H1 (cell line): Measurements from ENCODE around the gene HAO2. TPM values are rescaled to one million over a fixed set of nuclear protein-coding genes. Genes with fewer than 3 reads are reported as not detected.

Source experiments
- CTCF ChIA-PET: fragments of 300-600 bp; sonication (Branson Sonifier 250); formaldehyde crosslinking; loops from one replicate; lab custom pipeline; 2021; ENCODE audit not compliant: partially characterized antibody; lab: Charles Lee
- POLR2A ChIA-PET: fragments of 300-600 bp; sonication (Branson Sonifier 250); formaldehyde crosslinking; loops from one replicate; lab custom pipeline; 2021; ENCODE audit warnings: inconsistent platforms; ENCODE audit not compliant: partially characterized antibody; lab: Charles Lee
- DNase-seq, 2 experiments: peaks; one replicate each; pipeline versions ENCODE4 v3.0.0 to v3.0.0-alpha.2; 2010 to 2022; ENCODE audit warnings: low spot score in 2 of 2, low read depth in 1 of 2, mixed read lengths in 1 of 2
- FAIRE-seq: peaks from 2 replicates; lab custom pipeline; 2011; peaks lifted over from hg19 to GRCh38; lab: Jason Lieb, UNC
- H2AFZ ChIP-seq: 2 replicates; pipeline ENCODE4 v1.8.1; 2012; ENCODE audit warnings: low read length, inconsistent platforms
- H2AK5ac ChIP-seq: 2 replicates; pipeline ENCODE4 v1.6.1; 2013; ENCODE audit warnings: low read depth, low read length
- H2BK120ac ChIP-seq: replicated peaks from 2 replicates; pipeline ENCODE3; 2013; ENCODE audit warnings: low read depth, low read length, inconsistent platforms
- H2BK12ac ChIP-seq: 2 replicates; pipeline ENCODE4 v1.6.1; 2013; ENCODE audit warnings: low read depth, low read length
- H2BK15ac ChIP-seq: 2 replicates; pipeline ENCODE4 v1.6.1; 2013; ENCODE audit warnings: low read length
- H2BK20ac ChIP-seq: 2 replicates; pipeline ENCODE4 v1.6.1; 2013; ENCODE audit warnings: low read length
- H2BK5ac ChIP-seq: 2 replicates; pipeline ENCODE4 v1.6.1; 2013; ENCODE audit warnings: low read depth, low read length
- H3K14ac ChIP-seq: 2 replicates; pipeline ENCODE4 v1.6.1; 2013; ENCODE audit warnings: inconsistent platforms; ENCODE audit not compliant: insufficient read length
- H3K18ac ChIP-seq: 2 replicates; pipeline ENCODE4 v1.6.1; 2013; ENCODE audit warnings: low read length; ENCODE audit errors: extremely low read depth
- H3K23ac ChIP-seq: 2 replicates; pipeline ENCODE4 v1.6.1; 2013; ENCODE audit warnings: inconsistent platforms; ENCODE audit not compliant: insufficient read length
- H3K23me2 ChIP-seq: 2 replicates; pipeline ENCODE4 v1.6.1; 2013; ENCODE audit warnings: low read depth, low read length
- H3K27ac ChIP-seq: 2 replicates; pipeline ENCODE4 v1.6.1; 2011; ENCODE audit warnings: low read depth, low read length, inconsistent platforms
- H3K27me3 ChIP-seq, 4 experiments: replicated peaks in 1 of 4; 1 replicate in 1 of 4; 2 replicates in 3 of 4; pipeline versions ENCODE4 v1.6.1 to v1.8.1; 2011 to 2013; ENCODE audit warnings: low read length in 3 of 4, mild to moderate bottlenecking in 3 of 4, inconsistent platforms in 2 of 4, mixed read lengths in 2 of 4, moderate library complexity in 1 of 4; ENCODE audit not compliant: control insufficient read depth in 3 of 4, insufficient read depth in 3 of 4; ENCODE audit errors: extremely low read depth in 1 of 4
- H3K36me3 ChIP-seq, 4 experiments: 2 replicates each; pipeline versions ENCODE4 v1.6.1 to v1.8.1; 2011 to 2013; ENCODE audit warnings: mild to moderate bottlenecking in 4 of 4, low read length in 3 of 4, moderate library complexity in 2 of 4, control low read depth in 1 of 4, inconsistent platforms in 1 of 4; ENCODE audit not compliant: insufficient read depth in 4 of 4, control insufficient read depth in 2 of 4
- H3K4ac ChIP-seq: replicated peaks from 2 replicates; pipeline ENCODE3; 2013; ENCODE audit warnings: low read length, low read depth, mixed read lengths, inconsistent platforms; ENCODE audit not compliant: insufficient read length
- H3K4me1 ChIP-seq, 4 experiments: replicated peaks in 1 of 4; 1 replicate in 1 of 4; 2 replicates in 3 of 4; pipeline versions ENCODE4 v1.6.1 to v1.8.1; 2011 to 2013; ENCODE audit warnings: low read length in 3 of 4, inconsistent platforms in 2 of 4, mixed read lengths in 1 of 4; ENCODE audit not compliant: insufficient read depth in 4 of 4, control insufficient read depth in 3 of 4
- H3K4me2 ChIP-seq, 2 experiments: 2 replicates each; pipeline versions ENCODE4 v1.6.1 to v1.8.1; 2011 to 2013; ENCODE audit warnings: low read depth in 2 of 2, low read length in 2 of 2, control low read depth in 1 of 2, inconsistent platforms in 1 of 2, mild to moderate bottlenecking in 1 of 2; ENCODE audit not compliant: insufficient read depth in 1 of 2
- H3K4me3 ChIP-seq, 4 experiments: fragments of 200-600, 300-600 bp in 1 of 4; sonication (generic), shearing (Covaris generic), sonication (Bioruptor Twin) in 1 of 4; 2 replicates each; pipeline versions ENCODE4 v1.5.1 to v1.8.1; 2011 to 2016; ENCODE audit warnings: low read length in 4 of 4, low read depth in 3 of 4, control low read depth in 2 of 4, inconsistent platforms in 2 of 4, mild to moderate bottlenecking in 2 of 4, mixed read lengths in 1 of 4, moderate library complexity in 1 of 4; ENCODE audit not compliant: insufficient read depth in 2 of 4; ENCODE audit errors: extremely low read depth in 1 of 4
- H3K56ac ChIP-seq: replicated peaks from 2 replicates; pipeline ENCODE3; 2013; ENCODE audit warnings: low read depth, mild to moderate bottlenecking, mixed read lengths, low read length, inconsistent platforms; ENCODE audit not compliant: insufficient read length
- H3K79me1 ChIP-seq: 2 replicates; pipeline ENCODE4 v1.6.1; 2013; ENCODE audit warnings: low read depth, low read length, control low read depth
- H3K79me2 ChIP-seq, 2 experiments: 2 replicates each; pipeline versions ENCODE4 v1.6.1 to v1.8.1; 2012 to 2013; ENCODE audit warnings: low read length in 2 of 2, mild to moderate bottlenecking in 2 of 2, inconsistent platforms in 1 of 2; ENCODE audit not compliant: insufficient read depth in 2 of 2, control insufficient read depth in 1 of 2
- H3K9ac ChIP-seq, 4 experiments: replicated peaks in 1 of 4; 1 replicate in 1 of 4; 2 replicates in 3 of 4; pipeline versions ENCODE4 v1.6.1 to v1.8.1; 2011 to 2013; ENCODE audit warnings: low read depth in 3 of 4, low read length in 3 of 4, control low read depth in 2 of 4, mild to moderate bottlenecking in 2 of 4, moderate library complexity in 2 of 4, inconsistent platforms in 1 of 4; ENCODE audit errors: extremely low read depth in 1 of 4
- H3K9me3 ChIP-seq, 2 experiments: 2 replicates each; pipeline versions ENCODE4 v1.6.1 to v1.8.1; 2012 to 2013; ENCODE audit warnings: mild to moderate bottlenecking in 2 of 2, moderate library complexity in 2 of 2, control low read depth in 1 of 2, inconsistent platforms in 1 of 2, low read depth in 1 of 2, low read length in 1 of 2, mixed read lengths in 1 of 2; ENCODE audit not compliant: insufficient read depth in 2 of 2
- H4K20me1 ChIP-seq, 2 experiments: replicated peaks in 1 of 2; 2 replicates each; pipeline versions ENCODE3 to v1.8.1; 2011 to 2013; ENCODE audit warnings: inconsistent platforms in 2 of 2, low read length in 2 of 2, mild to moderate bottlenecking in 1 of 2; ENCODE audit not compliant: insufficient read depth in 2 of 2, control insufficient read depth in 1 of 2
- H4K5ac ChIP-seq: 2 replicates; pipeline ENCODE4 v1.6.1; 2013; ENCODE audit warnings: low read length, low read depth, mixed read lengths, inconsistent platforms; ENCODE audit not compliant: insufficient read length
- H4K8ac ChIP-seq: 2 replicates; pipeline ENCODE4 v1.8.0; 2013; ENCODE audit warnings: mild to moderate bottlenecking, moderate library complexity, low read length, inconsistent platforms; ENCODE audit not compliant: insufficient read depth; ENCODE audit errors: extremely low read depth
- H4K91ac ChIP-seq: replicated peaks from 2 replicates; pipeline ENCODE3; 2013; ENCODE audit warnings: low read length, mixed read lengths, inconsistent platforms; ENCODE audit not compliant: insufficient read length
- CTCF ChIP-seq, 3 experiments: IDR thresholded peaks; 1 replicate in 2 of 3; 2 replicates in 1 of 3; pipeline versions ENCODE4 v1.5.1 to v1.6.1; 2011; ENCODE audit warnings: low read length in 3 of 3, mild to moderate bottlenecking in 3 of 3, inconsistent platforms in 2 of 3, low read depth in 1 of 3, moderate library complexity in 1 of 3; ENCODE audit not compliant: insufficient read depth in 1 of 3; ENCODE audit errors: control extremely low read depth in 1 of 3
- EZH2 ChIP-seq: fragments of 200-600 bp; sonication (generic); IDR thresholded peaks from 2 replicates; pipeline ENCODE4 v1.7.1; 2012; ENCODE audit warnings: low read depth, mild to moderate bottlenecking, moderate library complexity, low read length, inconsistent platforms; ENCODE audit not compliant: severe bottlenecking
- GTF2F1 ChIP-seq: IDR thresholded peaks from 2 replicates; pipeline ENCODE4 v1.6.1; 2012; ENCODE audit warnings: low read depth, low read length, improper control_type of control experiment, borderline replicate concordance
- KDM1A ChIP-seq: fragments of 200-600, 300-600 bp; sonication (generic); IDR thresholded peaks from 2 replicates; pipeline ENCODE4 v1.7.1; 2016; ENCODE audit warnings: mild to moderate bottlenecking, low read length, borderline replicate concordance
- KDM4A ChIP-seq: IDR thresholded peaks from one replicate; pipeline ENCODE4 v1.7.1; 2012; ENCODE audit warnings: low read depth, mild to moderate bottlenecking, moderate library complexity, low read length, inconsistent platforms; ENCODE audit not compliant: severe bottlenecking
- MAX ChIP-seq: IDR thresholded peaks from 2 replicates; pipeline ENCODE4 v1.6.1; 2012; ENCODE audit warnings: inconsistent platforms
- POLR2AphosphoS5 ChIP-seq: IDR thresholded peaks from 2 replicates; pipeline ENCODE4 v1.6.1; 2011; ENCODE audit warnings: low read depth, low read length
- POU5F1 ChIP-seq: IDR thresholded peaks from 2 replicates; pipeline ENCODE4 v1.6.1; 2011; ENCODE audit warnings: low read depth, mild to moderate bottlenecking, low read length, moderate library complexity
- RFX5 ChIP-seq: IDR thresholded peaks from 2 replicates; pipeline ENCODE4 v1.6.1; 2011; ENCODE audit warnings: low read depth, low read length, improper control_type of control experiment, borderline replicate concordance
- TAF1 ChIP-seq: IDR thresholded peaks from 2 replicates; pipeline ENCODE4 v1.6.1; 2011; ENCODE audit warnings: mild to moderate bottlenecking, low read depth, low read length
- WGBS, 2 experiments: shearing (Covaris generic) in 1 of 2; methylation state at CpG; one replicate each; pipeline versions ENCODE4 v1.1.6 to v1.1.7; 2013 to 2015; ENCODE audit warnings: low lambda C conversion rate in 2 of 2, mixed read lengths in 2 of 2, inconsistent platforms in 1 of 2, low coverage in 1 of 2, missing lambda C conversion rate in 1 of 2; ENCODE audit not compliant: insufficient replicate concordance in 2 of 2, insufficient coverage in 1 of 2, insufficient read length in 1 of 2; ENCODE audit errors: extremely low coverage in 1 of 2, missing lambda C conversion rate in 1 of 2; 5-methylcytosine and 5-hydroxymethylcytosine counted together
- polyA plus RNA-seq, 7 experiments: library from polyadenylated mRNA; depleted of rRNA in 3 of 7; stranded (reverse) in 5 of 7; unstranded in 2 of 7; fragments of >200 nt in 5 of 7; fragments of 200-250 nt in 2 of 7; gene quantifications; 1 replicate in 5 of 7; 2 replicates in 1 of 7; 4 replicates in 1 of 7; pipeline versions ENCODE4 v1.2.1 to v1.2.3, GENCODE V29; 2011 to 2013; ENCODE audit warnings: missing spikeins in 2 of 7, mixed read lengths in 2 of 7
- total RNA-seq: library from RNA; stranded (reverse); fragmentation: NEBNext Ultra II Directional; extraction: Animal tissue kit (Norgen Biotek cat#: 25700); gene quantifications from 2 replicates; pipeline ENCODE4 v1.2.1, GENCODE V29; 2021

The HAO2 gene
- total and polyA plus RNA-seq, 2 of the 8 experiments (the other 6 are each of a cell fraction or from before 2014, with no cell fraction given) = not detected

- no peak overlapping the region for H4K5ac ChIP-seq
- H2BK20ac ChIP-seq = no peak overlapping the region
- WGBS, 2 experiments = 95% methylated on average over 5 of the region's 5 CpGs; no CpG with 5 or more reads in 1 of the 2 experiments
- ChIA-PET POLR2A (interaction anchor here (0.8 kb wide), 1 partner anchor 39 kb away, joined by 3 read pairs; no protein-coding TSS in a partner anchor), CTCF (interaction anchor here (0.8 to 2.0 kb wide), 4 partner anchors 11 to 105 kb away, joined by 3 to 6 read pairs (median 4); no protein-coding TSS in a partner anchor)
- FAIRE-seq (no peak), DNase-seq (no peak)
- no peak overlapping the region for H3K18ac ChIP-seq
- H2BK12ac ChIP-seq = no peak overlapping the region
- H2AFZ ChIP-seq = no peak overlapping the region
- H3K4me2 ChIP-seq = no peak overlapping the region
- H2BK15ac ChIP-seq = no peak overlapping the region
- no peak overlapping the region for H3K4me3 ChIP-seq
- H3K9me3 ChIP-seq = no peaks in the 10 kb centered on the region
- no peak overlapping the region for H2AK5ac ChIP-seq
- H3K23ac ChIP-seq = no peak overlapping the region
- H2BK120ac ChIP-seq = no peak overlapping the region
- no peaks in the 10 kb centered on the region for H3K23me2 ChIP-seq
- no peak overlapping the region for H4K8ac ChIP-seq
- H2BK5ac ChIP-seq = no peak overlapping the region
- no peaks in the 10 kb centered on the region for H3K36me3 ChIP-seq
- no peaks in the 10 kb centered on the region for H3K79me1 ChIP-seq
- no peaks in the 10 kb centered on the region for H4K20me1 ChIP-seq
- no peak overlapping the region for H3K4ac ChIP-seq
- H3K27ac ChIP-seq = no peak overlapping the region
- H3K14ac ChIP-seq = no peak overlapping the region
- no peaks in the 10 kb centered on the region for H3K27me3 ChIP-seq
- no peak overlapping the region for H4K91ac ChIP-seq
- no peaks in the 10 kb centered on the region for H3K4me1 ChIP-seq
- no peak overlapping the region for H3K56ac ChIP-seq
- H3K9ac ChIP-seq = no peak overlapping the region
- no peaks in the 10 kb centered on the region for H3K79me2 ChIP-seq
- TF ChIP-seq POU5F1 (no peak), MAX (no peak), KDM4A (no peak), POLR2AphosphoS5 (no peak), CTCF (IDR thresholded peaks at IDR 0.05; ENCODE audit: control extremely low read depth in 1 of 3, insufficient read depth in 1 of 3, low read depth in 1 of 3, low read length in 3 of 3) (no peak), GTF2F1 (no peak), KDM1A (no peak), TAF1 (no peak), EZH2 (no peak), RFX5 (no peak)
Measured at GRCh38 chr1:119380983-119381662, 12.5 kb downstream of the HAO2 start.
